ENCODE data around the gene STK35. TPM values are rescaled to one million over a fixed set of nuclear protein-coding genes. Genes with fewer than 3 reads are reported as not detected.

Gene STK35
- total RNA-seq, 2 experiments from 2014 or later, result 19.1 to 19.9 TPM

Other genes starting within 250 kb of the STK35 start
- under 1 TPM; 0.12 to 0.31 TPM for gene SIRPA, start 206.4 kb upstream of the STK35 start, total RNA-seq
- not detected for gene PDYN, start 107.8 kb upstream of the STK35 start, total RNA-seq
- not detected for gene TGM3, start 194.2 kb downstream of the STK35 start, total RNA-seq